H1 (cell line): ENCODE data around the gene LHPP. TPM values are rescaled to one million over a fixed set of nuclear protein-coding genes. Genes with fewer than 3 reads are reported as not detected.

Experiments
- BRCA1 ChIP-seq: IDR thresholded peaks from 2 replicates; pipeline ENCODE4 v1.6.1; 2012; ENCODE audit warnings: low read depth, low read length, improper control_type of control experiment
- CBX8 ChIP-seq: fragments of 300-800, 300-1000 bp; sonication (generic); IDR thresholded peaks from 2 replicates; pipeline ENCODE4 v1.7.1; 2016; ENCODE audit warnings: low read depth, low read length, borderline replicate concordance
- EGR1 ChIP-seq: IDR thresholded peaks from 2 replicates; pipeline ENCODE4 v1.6.1; 2011; ENCODE audit warnings: low read depth, low read length, borderline replicate concordance
- POLR2A ChIP-seq, 2 experiments: IDR thresholded peaks; 1 replicate in 1 of 2; 2 replicates in 1 of 2; pipeline ENCODE4 v1.6.1; 2011; ENCODE audit warnings: low read depth in 2 of 2, low read length in 2 of 2, mild to moderate bottlenecking in 2 of 2; ENCODE audit errors: control extremely low read depth in 1 of 2
- TAF1 ChIP-seq: IDR thresholded peaks from 2 replicates; pipeline ENCODE4 v1.6.1; 2011; ENCODE audit warnings: mild to moderate bottlenecking, low read depth, low read length
- polyA plus RNA-seq, 7 experiments: library from polyadenylated mRNA; depleted of rRNA in 3 of 7; stranded (reverse) in 5 of 7; unstranded in 2 of 7; fragments of >200 nt in 5 of 7; fragments of 200-250 nt in 2 of 7; gene quantifications; 1 replicate in 5 of 7; 2 replicates in 1 of 7; 4 replicates in 1 of 7; pipeline versions ENCODE4 v1.2.1 to v1.2.3, GENCODE V29; 2011 to 2013; ENCODE audit warnings: missing spikeins in 2 of 7, mixed read lengths in 2 of 7
- total RNA-seq: library from RNA; stranded (reverse); fragmentation: NEBNext Ultra II Directional; extraction: Animal tissue kit (Norgen Biotek cat#: 25700); gene quantifications from 2 replicates; pipeline ENCODE4 v1.2.1, GENCODE V29; 2021
- TF ChIP-seq, protein P1 (sequence below), 3 experiments: IDR thresholded peaks; 1 replicate in 2 of 3; 2 replicates in 1 of 3; pipeline versions ENCODE4 v1.5.1 to v1.6.1; 2011; ENCODE audit warnings: low read length in 3 of 3, mild to moderate bottlenecking in 3 of 3, inconsistent platforms in 2 of 3, low read depth in 1 of 3, moderate library complexity in 1 of 3; ENCODE audit not compliant: insufficient read depth in 1 of 3; ENCODE audit errors: control extremely low read depth in 1 of 3
- TF ChIP-seq, protein P2 (sequence below): fragments of 300-600 bp; sonication (generic); IDR thresholded peaks from 2 replicates; pipeline ENCODE4 v1.7.1; 2012; ENCODE audit warnings: low read length, moderate library complexity, mild to moderate bottlenecking, inconsistent platforms; ENCODE audit not compliant: insufficient replicate concordance
- TF ChIP-seq, protein P3 (sequence below): IDR thresholded peaks from 2 replicates; pipeline ENCODE4 v1.6.1; 2012; ENCODE audit warnings: low read length, inconsistent platforms

The LHPP gene
- total and polyA plus RNA-seq, 2 of the 8 experiments (the other 6 are each of a cell fraction or from before 2014, with no cell fraction given): 26.0 to 45.0 TPM

DNA sequence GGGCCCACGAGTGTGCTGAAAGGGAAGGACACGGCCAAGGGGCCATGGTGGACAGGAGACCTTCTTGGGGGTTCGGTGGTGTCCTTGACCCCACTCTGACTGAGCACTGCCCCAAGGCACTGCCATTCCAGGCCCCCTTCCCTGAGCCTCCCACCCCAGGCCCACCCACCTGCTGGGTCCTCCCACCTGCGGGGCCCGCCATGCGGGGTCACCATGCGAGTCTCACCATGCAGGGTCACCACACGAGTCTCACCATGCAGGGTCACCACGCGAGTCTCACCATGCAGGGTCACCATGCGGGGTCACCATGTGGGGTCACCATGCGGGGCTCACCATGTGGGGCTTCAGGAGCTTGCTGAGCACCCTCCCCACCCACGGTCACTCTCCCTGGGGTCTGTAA, 76.3 kb downstream of the LHPP start (continued):
- TF ChIP-seq, protein P1, sequence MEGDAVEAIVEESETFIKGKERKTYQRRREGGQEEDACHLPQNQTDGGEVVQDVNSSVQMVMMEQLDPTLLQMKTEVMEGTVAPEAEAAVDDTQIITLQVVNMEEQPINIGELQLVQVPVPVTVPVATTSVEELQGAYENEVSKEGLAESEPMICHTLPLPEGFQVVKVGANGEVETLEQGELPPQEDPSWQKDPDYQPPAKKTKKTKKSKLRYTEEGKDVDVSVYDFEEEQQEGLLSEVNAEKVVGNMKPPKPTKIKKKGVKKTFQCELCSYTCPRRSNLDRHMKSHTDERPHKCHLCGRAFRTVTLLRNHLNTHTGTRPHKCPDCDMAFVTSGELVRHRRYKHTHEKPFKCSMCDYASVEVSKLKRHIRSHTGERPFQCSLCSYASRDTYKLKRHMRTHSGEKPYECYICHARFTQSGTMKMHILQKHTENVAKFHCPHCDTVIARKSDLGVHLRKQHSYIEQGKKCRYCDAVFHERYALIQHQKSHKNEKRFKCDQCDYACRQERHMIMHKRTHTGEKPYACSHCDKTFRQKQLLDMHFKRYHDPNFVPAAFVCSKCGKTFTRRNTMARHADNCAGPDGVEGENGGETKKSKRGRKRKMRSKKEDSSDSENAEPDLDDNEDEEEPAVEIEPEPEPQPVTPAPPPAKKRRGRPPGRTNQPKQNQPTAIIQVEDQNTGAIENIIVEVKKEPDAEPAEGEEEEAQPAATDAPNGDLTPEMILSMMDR (IDR thresholded peaks at IDR 0.05; ENCODE audit: control extremely low read depth in 1 of 3, insufficient read depth in 1 of 3, low read depth in 1 of 3, low read length in 3 of 3): no peak
- TF ChIP-seq, protein P2, sequence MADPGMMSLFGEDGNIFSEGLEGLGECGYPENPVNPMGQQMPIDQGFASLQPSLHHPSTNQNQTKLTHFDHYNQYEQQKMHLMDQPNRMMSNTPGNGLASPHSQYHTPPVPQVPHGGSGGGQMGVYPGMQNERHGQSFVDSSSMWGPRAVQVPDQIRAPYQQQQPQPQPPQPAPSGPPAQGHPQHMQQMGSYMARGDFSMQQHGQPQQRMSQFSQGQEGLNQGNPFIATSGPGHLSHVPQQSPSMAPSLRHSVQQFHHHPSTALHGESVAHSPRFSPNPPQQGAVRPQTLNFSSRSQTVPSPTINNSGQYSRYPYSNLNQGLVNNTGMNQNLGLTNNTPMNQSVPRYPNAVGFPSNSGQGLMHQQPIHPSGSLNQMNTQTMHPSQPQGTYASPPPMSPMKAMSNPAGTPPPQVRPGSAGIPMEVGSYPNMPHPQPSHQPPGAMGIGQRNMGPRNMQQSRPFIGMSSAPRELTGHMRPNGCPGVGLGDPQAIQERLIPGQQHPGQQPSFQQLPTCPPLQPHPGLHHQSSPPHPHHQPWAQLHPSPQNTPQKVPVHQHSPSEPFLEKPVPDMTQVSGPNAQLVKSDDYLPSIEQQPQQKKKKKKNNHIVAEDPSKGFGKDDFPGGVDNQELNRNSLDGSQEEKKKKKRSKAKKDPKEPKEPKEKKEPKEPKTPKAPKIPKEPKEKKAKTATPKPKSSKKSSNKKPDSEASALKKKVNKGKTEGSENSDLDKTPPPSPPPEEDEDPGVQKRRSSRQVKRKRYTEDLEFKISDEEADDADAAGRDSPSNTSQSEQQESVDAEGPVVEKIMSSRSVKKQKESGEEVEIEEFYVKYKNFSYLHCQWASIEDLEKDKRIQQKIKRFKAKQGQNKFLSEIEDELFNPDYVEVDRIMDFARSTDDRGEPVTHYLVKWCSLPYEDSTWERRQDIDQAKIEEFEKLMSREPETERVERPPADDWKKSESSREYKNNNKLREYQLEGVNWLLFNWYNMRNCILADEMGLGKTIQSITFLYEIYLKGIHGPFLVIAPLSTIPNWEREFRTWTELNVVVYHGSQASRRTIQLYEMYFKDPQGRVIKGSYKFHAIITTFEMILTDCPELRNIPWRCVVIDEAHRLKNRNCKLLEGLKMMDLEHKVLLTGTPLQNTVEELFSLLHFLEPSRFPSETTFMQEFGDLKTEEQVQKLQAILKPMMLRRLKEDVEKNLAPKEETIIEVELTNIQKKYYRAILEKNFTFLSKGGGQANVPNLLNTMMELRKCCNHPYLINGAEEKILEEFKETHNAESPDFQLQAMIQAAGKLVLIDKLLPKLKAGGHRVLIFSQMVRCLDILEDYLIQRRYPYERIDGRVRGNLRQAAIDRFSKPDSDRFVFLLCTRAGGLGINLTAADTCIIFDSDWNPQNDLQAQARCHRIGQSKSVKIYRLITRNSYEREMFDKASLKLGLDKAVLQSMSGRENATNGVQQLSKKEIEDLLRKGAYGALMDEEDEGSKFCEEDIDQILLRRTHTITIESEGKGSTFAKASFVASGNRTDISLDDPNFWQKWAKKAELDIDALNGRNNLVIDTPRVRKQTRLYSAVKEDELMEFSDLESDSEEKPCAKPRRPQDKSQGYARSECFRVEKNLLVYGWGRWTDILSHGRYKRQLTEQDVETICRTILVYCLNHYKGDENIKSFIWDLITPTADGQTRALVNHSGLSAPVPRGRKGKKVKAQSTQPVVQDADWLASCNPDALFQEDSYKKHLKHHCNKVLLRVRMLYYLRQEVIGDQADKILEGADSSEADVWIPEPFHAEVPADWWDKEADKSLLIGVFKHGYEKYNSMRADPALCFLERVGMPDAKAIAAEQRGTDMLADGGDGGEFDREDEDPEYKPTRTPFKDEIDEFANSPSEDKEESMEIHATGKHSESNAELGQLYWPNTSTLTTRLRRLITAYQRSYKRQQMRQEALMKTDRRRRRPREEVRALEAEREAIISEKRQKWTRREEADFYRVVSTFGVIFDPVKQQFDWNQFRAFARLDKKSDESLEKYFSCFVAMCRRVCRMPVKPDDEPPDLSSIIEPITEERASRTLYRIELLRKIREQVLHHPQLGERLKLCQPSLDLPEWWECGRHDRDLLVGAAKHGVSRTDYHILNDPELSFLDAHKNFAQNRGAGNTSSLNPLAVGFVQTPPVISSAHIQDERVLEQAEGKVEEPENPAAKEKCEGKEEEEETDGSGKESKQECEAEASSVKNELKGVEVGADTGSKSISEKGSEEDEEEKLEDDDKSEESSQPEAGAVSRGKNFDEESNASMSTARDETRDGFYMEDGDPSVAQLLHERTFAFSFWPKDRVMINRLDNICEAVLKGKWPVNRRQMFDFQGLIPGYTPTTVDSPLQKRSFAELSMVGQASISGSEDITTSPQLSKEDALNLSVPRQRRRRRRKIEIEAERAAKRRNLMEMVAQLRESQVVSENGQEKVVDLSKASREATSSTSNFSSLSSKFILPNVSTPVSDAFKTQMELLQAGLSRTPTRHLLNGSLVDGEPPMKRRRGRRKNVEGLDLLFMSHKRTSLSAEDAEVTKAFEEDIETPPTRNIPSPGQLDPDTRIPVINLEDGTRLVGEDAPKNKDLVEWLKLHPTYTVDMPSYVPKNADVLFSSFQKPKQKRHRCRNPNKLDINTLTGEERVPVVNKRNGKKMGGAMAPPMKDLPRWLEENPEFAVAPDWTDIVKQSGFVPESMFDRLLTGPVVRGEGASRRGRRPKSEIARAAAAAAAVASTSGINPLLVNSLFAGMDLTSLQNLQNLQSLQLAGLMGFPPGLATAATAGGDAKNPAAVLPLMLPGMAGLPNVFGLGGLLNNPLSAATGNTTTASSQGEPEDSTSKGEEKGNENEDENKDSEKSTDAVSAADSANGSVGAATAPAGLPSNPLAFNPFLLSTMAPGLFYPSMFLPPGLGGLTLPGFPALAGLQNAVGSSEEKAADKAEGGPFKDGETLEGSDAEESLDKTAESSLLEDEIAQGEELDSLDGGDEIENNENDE: no peak
- TF ChIP-seq POLR2A (IDR thresholded peaks at IDR 0.05; ENCODE audit: control extremely low read depth in 1 of 2, low read depth in 2 of 2, low read length in 2 of 2) (no peak), TAF1 (no peak), BRCA1 (no peak), CBX8 (no peak), EGR1 (no peak)
- TF ChIP-seq, protein P3, sequence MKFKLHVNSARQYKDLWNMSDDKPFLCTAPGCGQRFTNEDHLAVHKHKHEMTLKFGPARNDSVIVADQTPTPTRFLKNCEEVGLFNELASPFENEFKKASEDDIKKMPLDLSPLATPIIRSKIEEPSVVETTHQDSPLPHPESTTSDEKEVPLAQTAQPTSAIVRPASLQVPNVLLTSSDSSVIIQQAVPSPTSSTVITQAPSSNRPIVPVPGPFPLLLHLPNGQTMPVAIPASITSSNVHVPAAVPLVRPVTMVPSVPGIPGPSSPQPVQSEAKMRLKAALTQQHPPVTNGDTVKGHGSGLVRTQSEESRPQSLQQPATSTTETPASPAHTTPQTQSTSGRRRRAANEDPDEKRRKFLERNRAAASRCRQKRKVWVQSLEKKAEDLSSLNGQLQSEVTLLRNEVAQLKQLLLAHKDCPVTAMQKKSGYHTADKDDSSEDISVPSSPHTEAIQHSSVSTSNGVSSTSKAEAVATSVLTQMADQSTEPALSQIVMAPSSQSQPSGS: no peak
